Keratinocyte (primary cell): Measurements from ENCODE around the gene NEGR1. TPM values are rescaled to one million over a fixed set of nuclear protein-coding genes. Genes with fewer than 3 reads are reported as not detected.

Experiments used
- DNase-seq: peaks from one replicate; pipeline ENCODE4 v3.0.0-alpha.2; 2011; ENCODE audit warnings: low read depth, missing footprints, low spot score
- FAIRE-seq: peaks from 2 replicates; lab custom pipeline; 2011; peaks lifted over from hg19 to GRCh38; lab: Jason Lieb, UNC
- H2AFZ ChIP-seq: 2 replicates; pipeline ENCODE4 v1.6.0; 2012; ENCODE audit warnings: low read length, control low read depth, inconsistent platforms; ENCODE audit not compliant: control insufficient read depth
- H3K27ac ChIP-seq: 2 replicates; pipeline ENCODE4 v1.5.1; 2011; ENCODE audit warnings: low read length; ENCODE audit not compliant: control insufficient read depth, insufficient read depth
- H3K27me3 ChIP-seq: 3 replicates; pipeline ENCODE4 v1.6.0; 2011; ENCODE audit warnings: low read length; ENCODE audit not compliant: control insufficient read depth, insufficient read depth; ENCODE audit errors: extremely low read depth
- H3K36me3 ChIP-seq, 2 experiments: 2 replicates in 1 of 2; 3 replicates in 1 of 2; pipeline ENCODE4 v1.5.1; 2011; ENCODE audit warnings: low read length in 2 of 2, mild to moderate bottlenecking in 1 of 2; ENCODE audit not compliant: control insufficient read depth in 2 of 2, insufficient read depth in 2 of 2; ENCODE audit errors: extremely low read depth in 1 of 2
- H3K4me1 ChIP-seq: 3 replicates; pipeline ENCODE4 v1.5.1; 2011; ENCODE audit warnings: low read length; ENCODE audit not compliant: control insufficient read depth, insufficient read depth; ENCODE audit errors: extremely low read depth
- H3K4me2 ChIP-seq: 3 replicates; pipeline ENCODE4 v1.6.0; 2011; ENCODE audit warnings: low read depth, low read length; ENCODE audit not compliant: control insufficient read depth, insufficient read depth; ENCODE audit errors: extremely low read depth
- H3K4me3 ChIP-seq, 3 experiments: fragments of 200-600 bp in 1 of 3; sonication (generic) in 1 of 3; 2 replicates in 2 of 3; 3 replicates in 1 of 3; pipeline ENCODE4 v1.5.1; 2011 to 2016; ENCODE audit warnings: low read length in 3 of 3, mild to moderate bottlenecking in 3 of 3, control low read depth in 2 of 3, inconsistent platforms in 1 of 3, low read depth in 1 of 3, mixed read lengths in 1 of 3, mixed run types in 1 of 3, moderate library complexity in 1 of 3; ENCODE audit not compliant: control insufficient read depth in 2 of 3, insufficient read depth in 2 of 3; ENCODE audit errors: extremely low read depth in 1 of 3
- H3K79me2 ChIP-seq: 2 replicates; pipeline ENCODE4 v1.6.0; 2012; ENCODE audit warnings: low read length; ENCODE audit not compliant: control insufficient read depth, insufficient read depth
- H3K9ac ChIP-seq: 3 replicates; pipeline ENCODE4 v1.6.0; 2011; ENCODE audit warnings: low read length; ENCODE audit not compliant: control insufficient read depth, insufficient read depth; ENCODE audit errors: extremely low read depth
- H3K9me1 ChIP-seq: 3 replicates; pipeline ENCODE4 v1.6.0; 2011; ENCODE audit warnings: low read length; ENCODE audit not compliant: control insufficient read depth, insufficient read depth; ENCODE audit errors: extremely low read depth
- H3K9me3 ChIP-seq: 2 replicates; pipeline ENCODE4 v1.5.1; 2012; ENCODE audit warnings: low read depth, low read length; ENCODE audit not compliant: control insufficient read depth
- H4K20me1 ChIP-seq: 3 replicates; pipeline ENCODE4 v1.6.0; 2011; ENCODE audit warnings: low read length; ENCODE audit not compliant: control insufficient read depth, insufficient read depth; ENCODE audit errors: extremely low read depth
- EZH2 ChIP-seq: IDR thresholded peaks from one replicate; pipeline ENCODE4 v1.6.1; 2012; ENCODE audit warnings: inconsistent platforms, mild to moderate bottlenecking, low read length, moderate library complexity
- dilution Hi-C: fragments of 300-500 bp; cut with MboI; formaldehyde crosslinking; loops from one replicate; pipeline ENCODE4 v1.7.0; 2020; ENCODE audit warnings: low sequenced_read_pairs; ENCODE audit not compliant: extremely low pct_ligation_motif_present
- polyA plus RNA-seq, 5 experiments: library from polyadenylated mRNA; depleted of rRNA in 3 of 5; stranded (reverse) in 3 of 5; stranded (forward) in 1 of 5; unstranded in 1 of 5; fragments of >200 nt; gene quantifications; 1 replicate in 1 of 5; 2 replicates in 3 of 5; 3 replicates in 1 of 5; pipeline versions ENCODE4 v1.2.1 to v1.2.3, GENCODE V29; 2011 to 2012; ENCODE audit warnings: missing spikeins in 2 of 5, low read depth in 1 of 5, low replicate concordance in 1 of 5
- TF ChIP-seq, protein P1 (sequence below), 3 experiments: IDR thresholded peaks in 1 of 3; conservative IDR thresholded peaks in 1 of 3; optimal IDR thresholded peaks in 1 of 3; 2 replicates in 2 of 3; 3 replicates in 1 of 3; pipeline versions ENCODE3 to v1.5.1; 2011; ENCODE audit warnings: low read length in 3 of 3, mild to moderate bottlenecking in 3 of 3, moderate library complexity in 2 of 3, control low read depth in 1 of 3, inconsistent platforms in 1 of 3; ENCODE audit not compliant: insufficient read depth in 2 of 3; ENCODE audit errors: extremely low read depth in 1 of 3

Gene NEGR1
- polyA plus RNA-seq, 1 donor (not counting 4 experiments of a cell fraction or from before 2014, with no cell fraction given), result 1.6 TPM

GRCh38 chr1:72115290-72115689 lies 167.0 kb downstream of the NEGR1 start:
- TF ChIP-seq, protein P1, sequence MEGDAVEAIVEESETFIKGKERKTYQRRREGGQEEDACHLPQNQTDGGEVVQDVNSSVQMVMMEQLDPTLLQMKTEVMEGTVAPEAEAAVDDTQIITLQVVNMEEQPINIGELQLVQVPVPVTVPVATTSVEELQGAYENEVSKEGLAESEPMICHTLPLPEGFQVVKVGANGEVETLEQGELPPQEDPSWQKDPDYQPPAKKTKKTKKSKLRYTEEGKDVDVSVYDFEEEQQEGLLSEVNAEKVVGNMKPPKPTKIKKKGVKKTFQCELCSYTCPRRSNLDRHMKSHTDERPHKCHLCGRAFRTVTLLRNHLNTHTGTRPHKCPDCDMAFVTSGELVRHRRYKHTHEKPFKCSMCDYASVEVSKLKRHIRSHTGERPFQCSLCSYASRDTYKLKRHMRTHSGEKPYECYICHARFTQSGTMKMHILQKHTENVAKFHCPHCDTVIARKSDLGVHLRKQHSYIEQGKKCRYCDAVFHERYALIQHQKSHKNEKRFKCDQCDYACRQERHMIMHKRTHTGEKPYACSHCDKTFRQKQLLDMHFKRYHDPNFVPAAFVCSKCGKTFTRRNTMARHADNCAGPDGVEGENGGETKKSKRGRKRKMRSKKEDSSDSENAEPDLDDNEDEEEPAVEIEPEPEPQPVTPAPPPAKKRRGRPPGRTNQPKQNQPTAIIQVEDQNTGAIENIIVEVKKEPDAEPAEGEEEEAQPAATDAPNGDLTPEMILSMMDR (optimal IDR thresholded peaks at IDR 0.05 in 1 of 3, IDR thresholded peaks at IDR 0.05 in 1 of 3, conservative IDR thresholded peaks at IDR 0.05 in 1 of 3; ENCODE audit: extremely low read depth in 1 of 3, insufficient read depth in 2 of 3, low read length in 3 of 3), result no peak
- TF ChIP-seq EZH2, result no peak
- Histone ChIP-seq H3K36me3 (no peaks in the 10 kb centered on the region), H3K27me3 (no peaks in the 10 kb centered on the region), H3K9me1 (no peaks in the 10 kb centered on the region), H3K9me3 (no peaks in the 10 kb centered on the region), H3K4me1 (no peaks in the 10 kb centered on the region), H4K20me1 (no peaks in the 10 kb centered on the region), H3K9ac (no peak overlapping the region), H3K27ac (no peak overlapping the region), H3K79me2 (no peaks in the 10 kb centered on the region), H3K4me2 (no peak overlapping the region), H2AFZ (no peak overlapping the region), H3K4me3 (no peak overlapping the region)
- no peak for FAIRE-seq
- dilution Hi-C loops, result no loop called here
- DNase-seq, result no peak

GRCh38 chr1:72111662-72112061 lies 170.7 kb downstream of the NEGR1 start:
- dilution Hi-C loops, result no loop called here
- no peaks in the 10 kb centered on the region for H3K36me3 ChIP-seq
- no peak overlapping the region for H3K27ac ChIP-seq

More at GRCh38 chr1:72111662-72112061, 170.7 kb downstream of the NEGR1 start:
- DNase-seq (no peak), FAIRE-seq (no peak)
- Histone ChIP-seq H3K9ac (no peak overlapping the region), H2AFZ (no peak overlapping the region), H3K4me3 (no peak overlapping the region), H3K9me3 (no peaks in the 10 kb centered on the region), H3K4me1 (no peaks in the 10 kb centered on the region), H4K20me1 (no peaks in the 10 kb centered on the region), H3K4me2 (no peak overlapping the region), H3K9me1 (no peaks in the 10 kb centered on the region), H3K27me3 (no peaks in the 10 kb centered on the region), H3K79me2 (no peaks in the 10 kb centered on the region)
- no peak for TF ChIP-seq EZH2
- TF ChIP-seq, protein P1 (optimal IDR thresholded peaks at IDR 0.05 in 1 of 3, IDR thresholded peaks at IDR 0.05 in 1 of 3, conservative IDR thresholded peaks at IDR 0.05 in 1 of 3; ENCODE audit: extremely low read depth in 1 of 3, insufficient read depth in 2 of 3, low read length in 3 of 3), result no peak
